ENCODE data around the gene ZBTB20.
A peak's percentile ranks its signal among the peaks of the same experiment; 100 is the strongest.

Gene ZBTB20

GRCh38 chr3:114829783-114830182 lies 317.3 kb downstream of the ZBTB20 start:
- H3K27ac ChIP-seq (ENCODE audit: low read length, poor library complexity, severe bottlenecking), result no peak overlapping the region
- no peak overlapping the region for H3K14ac ChIP-seq (ENCODE audit: low read length in 2 of 2)
- no peaks in the 10 kb centered on the region for H3K79me1 ChIP-seq (replicated peaks; ENCODE audit: low read length, poor library complexity, severe bottlenecking)
- H3K27me3 ChIP-seq (ENCODE audit: control insufficient read depth in 1 of 2, insufficient read depth in 1 of 2, low read length in 2 of 2), result no peaks in the 10 kb centered on the region
- no peak overlapping the region for H2BK120ac ChIP-seq (ENCODE audit: low read depth, low read length)
- no peaks in the 10 kb centered on the region for H3K4me1 ChIP-seq (ENCODE audit: control insufficient read depth, insufficient read depth, low read depth, low read length)
- H3K4ac ChIP-seq (ENCODE audit: low read depth in 1 of 2, low read length in 2 of 2), result no peak overlapping the region
- DNase-seq, result no peak
- H2BK5ac ChIP-seq (ENCODE audit: low read depth, low read length, poor library complexity, severe bottlenecking), result no peak overlapping the region
- H3K9ac ChIP-seq (ENCODE audit: low read length), result no peak overlapping the region
- no peaks in the 10 kb centered on the region for H3K36me3 ChIP-seq (ENCODE audit: control insufficient read depth in 1 of 2, insufficient read depth in 2 of 2, low read depth in 1 of 2, low read length in 2 of 2)
- no peak overlapping the region for H2BK12ac ChIP-seq (ENCODE audit: low read length in 2 of 2)
- no peak overlapping the region for H3K4me3 ChIP-seq (ENCODE audit: insufficient read depth in 1 of 2, low read depth in 1 of 2, low read length in 2 of 2)
- no peak overlapping the region for H3K18ac ChIP-seq (ENCODE audit: low read depth in 1 of 2, low read length in 2 of 2)
- H3K23ac ChIP-seq (ENCODE audit: low read length in 2 of 2), result no peak overlapping the region
- WGBS, result 100% methylated on average over 2 of the region's 2 CpGs
- H2AK5ac ChIP-seq (ENCODE audit: low read length, severe bottlenecking), result no peak overlapping the region
- no peak overlapping the region for H4K8ac ChIP-seq (ENCODE audit: low read length)
- H2BK15ac ChIP-seq (ENCODE audit: low read depth, poor library complexity, severe bottlenecking), result no peak overlapping the region
- no peaks in the 10 kb centered on the region for H3K9me3 ChIP-seq (ENCODE audit: control insufficient read depth, low read length)
- H2AFZ ChIP-seq (ENCODE audit: low read depth, low read length), result no peak overlapping the region
- no peak overlapping the region for H3K4me2 ChIP-seq (ENCODE audit: low read length, poor library complexity, severe bottlenecking)
- H4K91ac ChIP-seq (ENCODE audit: low read length), result no peak overlapping the region

- Histone ChIP-seq H2BK15ac (ENCODE audit: low read depth, poor library complexity, severe bottlenecking) (no peak overlapping the region), H3K4me2 (ENCODE audit: low read length, poor library complexity, severe bottlenecking) (no peak overlapping the region), H2AFZ (ENCODE audit: low read depth, low read length) (no peak overlapping the region), H3K27ac (ENCODE audit: low read length, poor library complexity, severe bottlenecking) (no peak overlapping the region), H3K9ac (ENCODE audit: low read length) (no peak overlapping the region), H3K27me3 (ENCODE audit: control insufficient read depth in 1 of 2, insufficient read depth in 1 of 2, low read length in 2 of 2) (no peaks in the 10 kb centered on the region), H2BK12ac (ENCODE audit: low read length in 2 of 2) (no peak overlapping the region), H3K4me1 (ENCODE audit: control insufficient read depth, insufficient read depth, low read depth, low read length) (no peaks in the 10 kb centered on the region), H3K18ac (ENCODE audit: low read depth in 1 of 2, low read length in 2 of 2) (no peak overlapping the region), H3K23ac (ENCODE audit: low read length in 2 of 2) (no peak overlapping the region), H3K4ac (ENCODE audit: low read depth in 1 of 2, low read length in 2 of 2) (no peak overlapping the region), H2BK5ac (ENCODE audit: low read depth, low read length, poor library complexity, severe bottlenecking) (no peak overlapping the region), H3K4me3 (ENCODE audit: insufficient read depth in 1 of 2, low read depth in 1 of 2, low read length in 2 of 2) (no peak overlapping the region), H4K91ac (ENCODE audit: low read length) (no peak overlapping the region), H3K14ac (ENCODE audit: low read length in 2 of 2) (no peak overlapping the region), H2BK120ac (ENCODE audit: low read depth, low read length) (no peak overlapping the region), H3K36me3 (ENCODE audit: control insufficient read depth in 1 of 2, insufficient read depth in 2 of 2, low read depth in 1 of 2, low read length in 2 of 2) (no peaks in the 10 kb centered on the region), H2AK5ac (ENCODE audit: low read length, severe bottlenecking) (no peak overlapping the region), H3K79me1 (replicated peaks; ENCODE audit: low read length, poor library complexity, severe bottlenecking) (no peaks in the 10 kb centered on the region), H3K9me3 (ENCODE audit: control insufficient read depth, low read length) (no peaks in the 10 kb centered on the region), H4K8ac (ENCODE audit: low read length) (no peak overlapping the region)
- peak; percentile 55 for DNase-seq
- WGBS, result no CpG with 5 or more reads among the region's 1 CpG
Measured at GRCh38 chr3:114827495-114827894, 319.6 kb downstream of the ZBTB20 start.

- Histone ChIP-seq H3K23ac (ENCODE audit: low read length in 2 of 2) (no peak overlapping the region), H3K27ac (ENCODE audit: low read length, poor library complexity, severe bottlenecking) (no peak overlapping the region), H2BK120ac (ENCODE audit: low read depth, low read length) (no peak overlapping the region), H2BK5ac (ENCODE audit: low read depth, low read length, poor library complexity, severe bottlenecking) (no peak overlapping the region), H3K79me1 (replicated peaks; ENCODE audit: low read length, poor library complexity, severe bottlenecking) (no peaks in the 10 kb centered on the region), H3K4me3 (ENCODE audit: insufficient read depth in 1 of 2, low read depth in 1 of 2, low read length in 2 of 2) (no peak overlapping the region), H2AFZ (ENCODE audit: low read depth, low read length) (no peak overlapping the region), H2AK5ac (ENCODE audit: low read length, severe bottlenecking) (no peak overlapping the region), H4K91ac (ENCODE audit: low read length) (no peak overlapping the region), H3K27me3 (ENCODE audit: control insufficient read depth in 1 of 2, insufficient read depth in 1 of 2, low read length in 2 of 2) (no peaks in the 10 kb centered on the region), H3K18ac (ENCODE audit: low read depth in 1 of 2, low read length in 2 of 2) (no peak overlapping the region), H3K4ac (ENCODE audit: low read depth in 1 of 2, low read length in 2 of 2) (no peak overlapping the region), H4K8ac (ENCODE audit: low read length) (no peak overlapping the region), H3K14ac (ENCODE audit: low read length in 2 of 2) (no peak overlapping the region), H3K4me1 (ENCODE audit: control insufficient read depth, insufficient read depth, low read depth, low read length) (no peaks in the 10 kb centered on the region), H3K4me2 (ENCODE audit: low read length, poor library complexity, severe bottlenecking) (no peak overlapping the region), H3K36me3 (ENCODE audit: control insufficient read depth in 1 of 2, insufficient read depth in 2 of 2, low read depth in 1 of 2, low read length in 2 of 2) (no peaks in the 10 kb centered on the region), H3K9ac (ENCODE audit: low read length) (no peak overlapping the region), H2BK12ac (ENCODE audit: low read length in 2 of 2) (no peak overlapping the region), H3K9me3 (ENCODE audit: control insufficient read depth, low read length) (no peaks in the 10 kb centered on the region), H2BK15ac (ENCODE audit: low read depth, poor library complexity, severe bottlenecking) (no peak overlapping the region)
- no peak for DNase-seq
- WGBS, result no CpG with 5 or more reads among the region's 1 CpG
Measured at GRCh38 chr3:114824014-114824413, 323.1 kb downstream of the ZBTB20 start.

GRCh38 chr3:114823061-114823460 lies 324.0 kb downstream of the ZBTB20 start:
- H2BK15ac ChIP-seq (ENCODE audit: low read depth, poor library complexity, severe bottlenecking), result no peak overlapping the region
- H3K18ac ChIP-seq (ENCODE audit: low read depth in 1 of 2, low read length in 2 of 2), result no peak overlapping the region
- H4K8ac ChIP-seq (ENCODE audit: low read length), result no peak overlapping the region
- H3K23ac ChIP-seq (ENCODE audit: low read length in 2 of 2), result no peak overlapping the region
- no peak overlapping the region for H2BK5ac ChIP-seq (ENCODE audit: low read depth, low read length, poor library complexity, severe bottlenecking)
- H3K36me3 ChIP-seq (ENCODE audit: control insufficient read depth in 1 of 2, insufficient read depth in 2 of 2, low read depth in 1 of 2, low read length in 2 of 2), result no peaks in the 10 kb centered on the region
- no peak overlapping the region for H3K9ac ChIP-seq (ENCODE audit: low read length)
- no peak overlapping the region for H2BK120ac ChIP-seq (ENCODE audit: low read depth, low read length)
- H2AFZ ChIP-seq (ENCODE audit: low read depth, low read length), result no peak overlapping the region
- no peaks in the 10 kb centered on the region for H3K9me3 ChIP-seq (ENCODE audit: control insufficient read depth, low read length)
- no peaks in the 10 kb centered on the region for H3K27me3 ChIP-seq (ENCODE audit: control insufficient read depth in 1 of 2, insufficient read depth in 1 of 2, low read length in 2 of 2)
- no peak overlapping the region for H3K4ac ChIP-seq (ENCODE audit: low read depth in 1 of 2, low read length in 2 of 2)
- H2BK12ac ChIP-seq (ENCODE audit: low read length in 2 of 2), result no peak overlapping the region
- H2AK5ac ChIP-seq (ENCODE audit: low read length, severe bottlenecking), result no peak overlapping the region
- no peak for DNase-seq
- H3K4me1 ChIP-seq (ENCODE audit: control insufficient read depth, insufficient read depth, low read depth, low read length), result no peaks in the 10 kb centered on the region
- H3K27ac ChIP-seq (ENCODE audit: low read length, poor library complexity, severe bottlenecking), result no peak overlapping the region
- H3K14ac ChIP-seq (ENCODE audit: low read length in 2 of 2), result no peak overlapping the region
- no peaks in the 10 kb centered on the region for H3K79me1 ChIP-seq (replicated peaks; ENCODE audit: low read length, poor library complexity, severe bottlenecking)
- no peak overlapping the region for H3K4me2 ChIP-seq (ENCODE audit: low read length, poor library complexity, severe bottlenecking)
- H3K4me3 ChIP-seq (ENCODE audit: insufficient read depth in 1 of 2, low read depth in 1 of 2, low read length in 2 of 2), result no peak overlapping the region
- no peak overlapping the region for H4K91ac ChIP-seq (ENCODE audit: low read length)
